AG04449 (cell line): ENCODE measurements around the gene FNBP1.
"Not testable (repeated sequence)": the region's sequence is repeated elsewhere in the genome, so short reads cannot be mapped to it uniquely, and the experiment has no call there.

Experiments
- CTCF ChIA-PET: fragments of 350-600 bp; formaldehyde crosslinking; extraction: SDS; loops from one replicate; lab custom pipeline; 2021; ENCODE audit warnings: antibody characterized with exemption; lab: Yijun Ruan, JAX
- POLR2A ChIA-PET: fragments of 400-600, 350-600 bp; formaldehyde crosslinking; extraction: SDS; loops from one replicate; lab custom pipeline; 2020; ENCODE audit warnings: antibody characterized with exemption, inconsistent platforms; lab: Yijun Ruan, JAX
- DNase-seq: peaks from one replicate; pipeline ENCODE4 v3.0.0-alpha.2; 2010; ENCODE audit warnings: low read depth, low spot score
- H3K4me3 ChIP-seq: 2 replicates; pipeline ENCODE4 v1.5.1; 2011; ENCODE audit warnings: low read depth, mild to moderate bottlenecking, control low read depth, low read length
- TF ChIP-seq, protein P1 (sequence below): IDR thresholded peaks from one replicate; pipeline ENCODE4 v1.5.1; 2011; ENCODE audit warnings: mild to moderate bottlenecking, moderate library complexity, low read length, control low read depth, inconsistent platforms; ENCODE audit not compliant: insufficient read depth; ENCODE audit errors: missing control alignments

Gene FNBP1

DNA sequence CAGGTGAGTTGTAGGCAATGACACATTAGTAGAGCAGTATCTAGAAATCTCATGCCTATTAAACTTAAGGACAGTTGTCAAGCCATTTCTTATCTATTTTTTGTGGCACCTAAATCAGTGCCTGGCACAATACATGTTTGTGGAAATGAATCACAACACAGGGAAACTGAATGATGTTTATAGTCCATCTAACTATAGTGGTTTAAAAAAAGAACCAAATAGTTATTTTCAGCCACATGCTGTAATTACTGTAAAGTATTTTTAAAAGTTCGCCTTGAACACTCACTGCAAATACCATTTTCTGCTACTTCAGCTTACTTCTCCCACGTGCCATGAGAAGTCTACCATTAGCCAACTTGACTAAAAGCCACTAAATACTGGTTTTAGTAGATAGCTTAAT, 21.9 kb downstream of the FNBP1 start:
- H3K4me3 ChIP-seq: no peak overlapping the region
- TF ChIP-seq, protein P1, sequence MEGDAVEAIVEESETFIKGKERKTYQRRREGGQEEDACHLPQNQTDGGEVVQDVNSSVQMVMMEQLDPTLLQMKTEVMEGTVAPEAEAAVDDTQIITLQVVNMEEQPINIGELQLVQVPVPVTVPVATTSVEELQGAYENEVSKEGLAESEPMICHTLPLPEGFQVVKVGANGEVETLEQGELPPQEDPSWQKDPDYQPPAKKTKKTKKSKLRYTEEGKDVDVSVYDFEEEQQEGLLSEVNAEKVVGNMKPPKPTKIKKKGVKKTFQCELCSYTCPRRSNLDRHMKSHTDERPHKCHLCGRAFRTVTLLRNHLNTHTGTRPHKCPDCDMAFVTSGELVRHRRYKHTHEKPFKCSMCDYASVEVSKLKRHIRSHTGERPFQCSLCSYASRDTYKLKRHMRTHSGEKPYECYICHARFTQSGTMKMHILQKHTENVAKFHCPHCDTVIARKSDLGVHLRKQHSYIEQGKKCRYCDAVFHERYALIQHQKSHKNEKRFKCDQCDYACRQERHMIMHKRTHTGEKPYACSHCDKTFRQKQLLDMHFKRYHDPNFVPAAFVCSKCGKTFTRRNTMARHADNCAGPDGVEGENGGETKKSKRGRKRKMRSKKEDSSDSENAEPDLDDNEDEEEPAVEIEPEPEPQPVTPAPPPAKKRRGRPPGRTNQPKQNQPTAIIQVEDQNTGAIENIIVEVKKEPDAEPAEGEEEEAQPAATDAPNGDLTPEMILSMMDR: no peak
- no peak for DNase-seq
- CTCF ChIA-PET: interaction anchor here (1.6 to 1.9 kb wide), 2 partner anchors 10 to 18 kb away, joined by 4 to 10 read pairs; no protein-coding TSS in a partner anchor
- POLR2A ChIA-PET: no interaction called here

DNA sequence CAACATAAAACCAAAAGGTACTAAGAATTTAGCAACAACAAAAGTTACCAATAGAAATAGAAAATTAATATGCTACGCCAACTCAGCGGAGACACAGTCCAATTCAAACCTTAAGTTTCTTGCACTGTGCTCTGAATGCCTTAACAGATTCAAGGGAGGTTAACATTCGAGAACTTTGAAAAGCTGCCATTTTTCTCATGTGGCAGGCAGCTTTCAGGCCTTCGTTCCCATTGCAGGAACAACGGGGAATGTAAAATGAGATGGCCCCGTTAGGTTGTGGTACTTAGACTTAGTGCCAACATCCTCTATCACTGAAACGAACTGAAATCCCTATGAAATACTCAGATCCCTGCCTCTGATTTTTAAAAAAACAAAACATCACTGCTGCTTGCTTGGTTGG, 22.4 kb downstream of the FNBP1 start:
- no peak overlapping the region for H3K4me3 ChIP-seq
- POLR2A ChIA-PET: no interaction called here
- CTCF ChIA-PET: interaction anchor here (1.6 kb wide), 1 partner anchor 19 kb away, joined by 4 read pairs; no protein-coding TSS in a partner anchor
- TF ChIP-seq, protein P1: no peak
- no peak for DNase-seq

DNA sequence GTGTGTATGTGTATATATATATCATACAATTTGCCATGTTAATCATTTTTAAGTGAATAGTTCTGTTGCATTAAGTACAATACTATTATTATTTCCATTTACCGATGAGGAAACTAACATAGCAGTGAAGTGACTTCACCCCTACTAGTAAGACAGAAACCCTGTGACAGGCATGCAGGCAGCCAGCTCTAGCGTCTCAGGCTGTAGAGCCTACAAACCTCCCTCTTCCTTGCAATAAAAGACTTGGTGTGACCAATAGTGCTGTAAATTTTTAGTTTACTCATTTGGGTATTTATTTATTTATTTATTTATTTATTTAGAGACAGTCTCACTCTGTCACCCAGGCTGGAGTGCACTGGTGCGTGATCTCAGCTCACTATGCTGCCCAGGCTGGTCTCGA, 24.7 kb downstream of the FNBP1 start:
- ChIA-PET POLR2A (no interaction called here), CTCF (no interaction called here)
- H3K4me3 ChIP-seq: no peak overlapping the region
- no peak for DNase-seq
- TF ChIP-seq, protein P1: no peak

DNA sequence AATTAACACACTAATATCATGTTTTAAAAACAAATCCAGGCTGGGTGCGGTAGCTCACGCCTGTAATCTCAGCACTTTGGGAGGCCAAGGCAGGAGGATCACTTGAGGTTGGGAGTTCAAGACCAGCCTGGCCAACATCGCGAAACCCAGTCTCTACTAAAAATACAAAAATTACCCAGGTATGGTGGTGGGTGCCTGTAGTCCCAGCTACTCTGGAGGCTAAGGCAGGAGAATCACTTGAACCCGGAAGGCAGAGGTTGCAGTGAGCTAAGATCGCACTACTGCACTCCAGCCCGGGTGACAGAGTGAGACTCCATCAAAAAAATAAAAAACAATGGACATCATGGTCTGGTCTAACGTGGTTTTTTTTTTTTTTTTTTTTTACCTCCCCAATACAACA, 25.5 kb downstream of the FNBP1 start:
- CTCF ChIA-PET: interaction anchor here (1.0 to 1.2 kb wide), 2 partner anchors 18 to 132 kb away, joined by 3 to 4 read pairs; no protein-coding TSS in a partner anchor
- POLR2A ChIA-PET: interaction anchor here (1.1 kb wide), 1 partner anchor 107 kb away, joined by 3 read pairs; no protein-coding TSS in a partner anchor
- H3K4me3 ChIP-seq, DNase-seq: not testable (repeated sequence)

DNA sequence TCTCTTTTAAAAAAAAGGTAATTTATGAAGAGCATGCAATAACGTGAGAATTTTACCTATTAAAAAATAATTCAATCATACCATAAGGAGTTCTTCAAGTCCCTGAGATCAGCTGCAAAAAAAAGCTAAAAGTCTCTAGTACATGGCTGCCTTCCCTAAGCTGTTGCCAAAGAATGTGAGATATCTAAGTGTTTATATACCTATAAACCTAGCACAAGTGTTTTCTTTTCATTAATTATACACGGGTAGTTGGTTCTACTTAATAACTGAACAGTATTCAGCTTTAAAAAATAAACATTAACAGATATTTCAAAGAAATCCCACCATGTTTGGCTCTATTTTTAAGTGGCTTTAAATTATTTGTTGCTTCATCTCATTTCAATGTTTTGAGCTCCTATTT, 25.9 kb downstream of the FNBP1 start:
- ChIA-PET POLR2A (interaction anchor here (1.1 kb wide), 1 partner anchor 107 kb away, joined by 3 read pairs; no protein-coding TSS in a partner anchor), CTCF (interaction anchor here (1.0 to 1.2 kb wide), 2 partner anchors 19 to 132 kb away, joined by 3 to 4 read pairs; no protein-coding TSS in a partner anchor)
- no peak for DNase-seq
- no peak overlapping the region for H3K4me3 ChIP-seq
- TF ChIP-seq, protein P1: no peak

DNA sequence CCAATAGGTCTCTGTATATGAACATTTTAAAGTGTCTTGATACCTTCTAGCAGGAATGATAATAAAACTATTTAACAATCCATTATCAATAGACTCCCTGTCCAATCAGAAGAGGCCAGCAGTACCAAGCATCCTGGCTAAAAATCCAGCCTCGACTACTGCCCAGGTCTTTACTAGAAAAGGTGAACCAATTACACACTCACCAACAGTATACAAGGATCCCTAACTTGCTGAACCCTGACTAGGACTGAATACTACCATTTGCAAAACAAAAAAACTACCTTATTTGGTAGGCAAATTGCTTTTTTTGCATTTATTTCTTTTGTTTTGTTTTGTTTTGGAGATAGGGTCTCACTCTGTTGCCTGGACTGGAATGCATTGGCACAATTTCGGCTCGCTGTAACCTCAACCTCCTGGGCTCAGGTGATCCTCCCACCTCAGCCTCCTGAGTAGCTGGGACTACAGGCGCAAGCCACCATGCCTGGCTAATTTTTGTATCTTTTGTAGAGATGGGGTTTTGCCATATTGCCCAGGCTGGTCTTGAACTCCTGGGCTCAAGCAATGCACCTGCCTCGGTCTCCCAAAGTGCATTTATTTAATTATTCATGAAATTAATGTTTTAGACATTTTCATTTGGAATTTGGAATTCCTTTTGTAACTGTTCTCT, 27.5 kb downstream of the FNBP1 start:
- TF ChIP-seq, protein P1: no peak
- ChIA-PET CTCF (no interaction called here), POLR2A (no interaction called here)
- DNase-seq: no peak
- H3K4me3 ChIP-seq: no peak overlapping the region

DNA sequence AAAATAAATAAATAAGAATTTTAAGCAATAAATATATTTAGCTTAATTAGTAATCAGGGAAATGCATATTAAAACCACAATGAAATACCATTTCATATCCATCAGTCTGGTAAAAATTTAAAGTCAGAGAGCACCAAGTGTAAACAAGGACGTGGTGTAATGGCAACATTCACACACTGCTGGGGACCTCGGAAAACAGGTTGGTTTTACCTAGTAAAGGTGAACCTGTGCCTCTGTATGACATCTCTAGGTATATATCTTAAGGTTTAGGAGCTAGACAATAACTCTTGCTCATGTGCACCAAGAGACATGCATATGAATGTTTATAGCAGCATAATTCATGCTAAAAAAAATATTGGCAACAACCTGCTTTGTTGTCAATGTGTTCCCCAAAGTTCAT, 29.7 kb downstream of the FNBP1 start:
- DNase-seq: no peak
- ChIA-PET CTCF (no interaction called here), POLR2A (no interaction called here)
- H3K4me3 ChIP-seq: no peak overlapping the region
- TF ChIP-seq, protein P1: no peak
